HepG2 (cell line): ENCODE results near the gene CTSA. TPM values are rescaled to one million over a fixed set of nuclear protein-coding genes. Genes with fewer than 3 reads are reported as not detected.
A peak's percentile ranks its signal among the peaks of the same experiment; 100 is the strongest.

ENCODE experiments used
- MIER2 ChIP-seq: IDR thresholded peaks from 2 replicates; pipeline ENCODE4 v1.6.1; 2016; ENCODE audit warnings: missing biosample characterization, missing genetic modification reagents
- SNRNP70 ChIP-seq: fragments of 200-400 bp; formaldehyde crosslinking; IDR thresholded peaks from 2 replicates; pipeline ENCODE4 v1.6.1; 2017; ENCODE audit warnings: mild to moderate bottlenecking, low read depth, low read length, moderate library complexity
- SP1 ChIP-seq, 2 experiments: fragments of 450-650 bp in 1 of 2; sonication (generic) in 1 of 2; formaldehyde crosslinking in 1 of 2; IDR thresholded peaks; 2 replicates each; pipeline versions ENCODE4 v1.4.0 to v1.6.1; 2016 to 2020; ENCODE audit warnings: missing genetic modification reagents in 1 of 2
- STAG1 ChIP-seq: sonication (generic); formaldehyde crosslinking; IDR thresholded peaks from 2 replicates; pipeline ENCODE4 v1.4.0; 2020; ENCODE audit warnings: missing genetic modification reagents
- ZNF598 ChIP-seq: sonication (generic); formaldehyde crosslinking; IDR thresholded peaks from 2 replicates; pipeline ENCODE4 v1.5.1; 2020; ENCODE audit warnings: mild to moderate bottlenecking, missing genetic modification reagents, borderline replicate concordance
- ZNF609 ChIP-seq: sonication (generic); formaldehyde crosslinking; IDR thresholded peaks from 2 replicates; pipeline ENCODE4 v1.4.0; 2020; ENCODE audit warnings: mild to moderate bottlenecking, missing genetic modification reagents, borderline replicate concordance
- ZNF704 ChIP-seq: sonication (generic); formaldehyde crosslinking; IDR thresholded peaks from 2 replicates; pipeline ENCODE4 v1.8.1; 2023; ENCODE audit warnings: mild to moderate bottlenecking, inconsistent platforms, moderate library complexity, missing genetic modification reagents, borderline replicate concordance
- ZNF781 ChIP-seq: sonication (generic); formaldehyde crosslinking; IDR thresholded peaks from 2 replicates; pipeline ENCODE4 v1.5.1; 2020; ENCODE audit warnings: borderline replicate concordance, mild to moderate bottlenecking, missing genetic modification reagents; ENCODE audit errors: not compliant biosample characterization
- polyA plus RNA-seq, 8 experiments: library from polyadenylated mRNA; depleted of rRNA in 3 of 8; stranded (reverse) in 7 of 8; unstranded in 1 of 8; fragments of >200 nt; fragmentation: Illumina TruSeq in 4 of 8; extraction: Trizol in 4 of 8; gene quantifications; 2 replicates each; pipeline versions ENCODE4 v1.2.1 to v1.2.3, GENCODE V29; 2011 to 2016; ENCODE audit warnings: low read depth in 4 of 8, missing spikeins in 1 of 8, mixed read lengths in 1 of 8; ENCODE audit not compliant: insufficient read depth in 1 of 8
- total RNA-seq, 5 experiments: library from RNA; depleted of rRNA; stranded (reverse); fragments of >200 nt; fragmentation: Illumina TruSeq; extraction: Trizol; gene quantifications; 2 replicates each; pipeline ENCODE4 v1.2.3, GENCODE V29; 2016; ENCODE audit warnings: low read depth in 1 of 5
- TF ChIP-seq, protein P1 (sequence below): sonication (generic); formaldehyde crosslinking; IDR thresholded peaks from 2 replicates; pipeline ENCODE4 v1.4.0; 2020; ENCODE audit warnings: missing genetic modification reagents
- TF ChIP-seq, protein P2 (sequence below): sonication (generic); formaldehyde crosslinking; IDR thresholded peaks from 2 replicates; pipeline ENCODE4 v1.5.0; 2020; ENCODE audit warnings: mild to moderate bottlenecking, missing genetic modification reagents, borderline replicate concordance

CTSA gene
- total and polyA plus RNA-seq, 2 of the 13 experiments (the other 11 are each of a cell fraction or from before 2014, with no cell fraction given): 202 to 231 TPM

GRCh38 chr20:45857114-45857881, 33.8 kb upstream of the CTSA start, which contains the start of the genes ACOT8 and ZSWIM3 (continued):
- TF ChIP-seq ZNF609: peak; percentile 15; the same call in 1 of the 2 replicates
- TF ChIP-seq, protein P1, sequence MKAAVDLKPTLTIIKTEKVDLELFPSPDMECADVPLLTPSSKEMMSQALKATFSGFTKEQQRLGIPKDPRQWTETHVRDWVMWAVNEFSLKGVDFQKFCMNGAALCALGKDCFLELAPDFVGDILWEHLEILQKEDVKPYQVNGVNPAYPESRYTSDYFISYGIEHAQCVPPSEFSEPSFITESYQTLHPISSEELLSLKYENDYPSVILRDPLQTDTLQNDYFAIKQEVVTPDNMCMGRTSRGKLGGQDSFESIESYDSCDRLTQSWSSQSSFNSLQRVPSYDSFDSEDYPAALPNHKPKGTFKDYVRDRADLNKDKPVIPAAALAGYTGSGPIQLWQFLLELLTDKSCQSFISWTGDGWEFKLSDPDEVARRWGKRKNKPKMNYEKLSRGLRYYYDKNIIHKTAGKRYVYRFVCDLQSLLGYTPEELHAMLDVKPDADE (CRISPR knock-in tag): no peak; the same call in 1 of the 2 replicates
- TF ChIP-seq, protein P2, sequence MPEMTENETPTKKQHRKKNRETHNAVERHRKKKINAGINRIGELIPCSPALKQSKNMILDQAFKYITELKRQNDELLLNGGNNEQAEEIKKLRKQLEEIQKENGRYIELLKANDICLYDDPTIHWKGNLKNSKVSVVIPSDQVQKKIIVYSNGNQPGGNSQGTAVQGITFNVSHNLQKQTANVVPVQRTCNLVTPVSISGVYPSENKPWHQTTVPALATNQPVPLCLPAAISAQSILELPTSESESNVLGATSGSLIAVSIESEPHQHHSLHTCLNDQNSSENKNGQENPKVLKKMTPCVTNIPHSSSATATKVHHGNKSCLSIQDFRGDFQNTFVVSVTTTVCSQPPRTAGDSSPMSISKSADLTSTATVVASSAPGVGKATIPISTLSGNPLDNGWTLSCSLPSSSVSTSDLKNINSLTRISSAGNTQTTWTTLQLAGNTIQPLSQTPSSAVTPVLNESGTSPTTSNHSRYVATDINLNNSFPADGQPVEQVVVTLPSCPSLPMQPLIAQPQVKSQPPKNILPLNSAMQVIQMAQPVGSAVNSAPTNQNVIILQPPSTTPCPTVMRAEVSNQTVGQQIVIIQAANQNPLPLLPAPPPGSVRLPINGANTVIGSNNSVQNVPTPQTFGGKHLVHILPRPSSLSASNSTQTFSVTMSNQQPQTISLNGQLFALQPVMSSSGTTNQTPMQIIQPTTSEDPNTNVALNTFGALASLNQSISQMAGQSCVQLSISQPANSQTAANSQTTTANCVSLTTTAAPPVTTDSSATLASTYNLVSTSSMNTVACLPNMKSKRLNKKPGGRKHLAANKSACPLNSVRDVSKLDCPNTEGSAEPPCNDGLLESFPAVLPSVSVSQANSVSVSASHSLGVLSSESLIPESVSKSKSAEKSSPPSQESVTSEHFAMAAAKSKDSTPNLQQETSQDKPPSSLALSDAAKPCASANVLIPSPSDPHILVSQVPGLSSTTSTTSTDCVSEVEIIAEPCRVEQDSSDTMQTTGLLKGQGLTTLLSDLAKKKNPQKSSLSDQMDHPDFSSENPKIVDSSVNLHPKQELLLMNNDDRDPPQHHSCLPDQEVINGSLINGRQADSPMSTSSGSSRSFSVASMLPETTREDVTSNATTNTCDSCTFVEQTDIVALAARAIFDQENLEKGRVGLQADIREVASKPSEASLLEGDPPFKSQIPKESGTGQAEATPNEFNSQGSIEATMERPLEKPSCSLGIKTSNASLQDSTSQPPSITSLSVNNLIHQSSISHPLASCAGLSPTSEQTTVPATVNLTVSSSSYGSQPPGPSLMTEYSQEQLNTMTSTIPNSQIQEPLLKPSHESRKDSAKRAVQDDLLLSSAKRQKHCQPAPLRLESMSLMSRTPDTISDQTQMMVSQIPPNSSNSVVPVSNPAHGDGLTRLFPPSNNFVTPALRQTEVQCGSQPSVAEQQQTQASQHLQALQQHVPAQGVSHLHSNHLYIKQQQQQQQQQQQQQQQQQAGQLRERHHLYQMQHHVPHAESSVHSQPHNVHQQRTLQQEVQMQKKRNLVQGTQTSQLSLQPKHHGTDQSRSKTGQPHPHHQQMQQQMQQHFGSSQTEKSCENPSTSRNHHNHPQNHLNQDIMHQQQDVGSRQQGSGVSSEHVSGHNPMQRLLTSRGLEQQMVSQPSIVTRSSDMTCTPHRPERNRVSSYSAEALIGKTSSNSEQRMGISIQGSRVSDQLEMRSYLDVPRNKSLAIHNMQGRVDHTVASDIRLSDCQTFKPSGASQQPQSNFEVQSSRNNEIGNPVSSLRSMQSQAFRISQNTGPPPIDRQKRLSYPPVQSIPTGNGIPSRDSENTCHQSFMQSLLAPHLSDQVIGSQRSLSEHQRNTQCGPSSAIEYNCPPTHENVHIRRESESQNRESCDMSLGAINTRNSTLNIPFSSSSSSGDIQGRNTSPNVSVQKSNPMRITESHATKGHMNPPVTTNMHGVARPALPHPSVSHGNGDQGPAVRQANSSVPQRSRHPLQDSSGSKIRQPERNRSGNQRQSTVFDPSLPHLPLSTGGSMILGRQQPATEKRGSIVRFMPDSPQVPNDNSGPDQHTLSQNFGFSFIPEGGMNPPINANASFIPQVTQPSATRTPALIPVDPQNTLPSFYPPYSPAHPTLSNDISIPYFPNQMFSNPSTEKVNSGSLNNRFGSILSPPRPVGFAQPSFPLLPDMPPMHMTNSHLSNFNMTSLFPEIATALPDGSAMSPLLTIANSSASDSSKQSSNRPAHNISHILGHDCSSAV (CRISPR knock-in tag): no peak
- no peak for TF ChIP-seq ZNF781
- TF ChIP-seq MIER2 (CRISPR knock-in tag): peak; percentile 48; the same call in 1 of the 2 replicates
- TF ChIP-seq ZNF704 (CRISPR knock-in tag): peak; percentile 95; the same call in 1 of the 2 replicates
- no peak for TF ChIP-seq SP1 (IDR thresholded peaks at IDR 0.05)
- TF ChIP-seq SP1 (CRISPR knock-in tag; IDR thresholded peaks at IDR 0.05): peak; percentile 57
- no peak for TF ChIP-seq SNRNP70
- peak; percentile 24; the same call in 1 of the 2 replicates for TF ChIP-seq STAG1 (CRISPR knock-in tag)
- TF ChIP-seq ZNF598 (CRISPR knock-in tag): peak; percentile 93
